K562 (cell line): ENCODE measurements around the gene PRSS57. TPM values are rescaled to one million over a fixed set of nuclear protein-coding genes. Genes with fewer than 3 reads are reported as not detected.

Source experiments
- E2F1 ChIP-seq: sonication (generic); formaldehyde crosslinking; IDR thresholded peaks from 2 replicates; pipeline ENCODE4 v1.8.1; 2023; ENCODE audit warnings: mild to moderate bottlenecking, missing genetic modification reagents, moderate library complexity
- HDGF ChIP-seq: fragments of 450-650 bp; IDR thresholded peaks from 2 replicates; pipeline ENCODE4 v1.6.1; 2016
- KAT8 ChIP-seq: fragments of 450-650 bp; IDR thresholded peaks from 2 replicates; pipeline ENCODE4 v1.6.1; 2016; ENCODE audit warnings: low read depth, mild to moderate bottlenecking
- MCM2 ChIP-seq: fragments of 450-650 bp; IDR thresholded peaks from 2 replicates; pipeline ENCODE4 v1.6.1; 2017; ENCODE audit warnings: low read depth, mild to moderate bottlenecking
- MGA ChIP-seq: fragments of 450-650 bp; IDR thresholded peaks from 2 replicates; pipeline ENCODE4 v1.6.1; 2016; ENCODE audit warnings: mild to moderate bottlenecking, moderate library complexity
- PHF20 ChIP-seq: fragments of 450-650 bp; IDR thresholded peaks from 2 replicates; pipeline ENCODE4 v1.6.1; 2018; ENCODE audit not compliant: partially characterized antibody
- POLR3A ChIP-seq: IDR thresholded peaks from 2 replicates; pipeline ENCODE4 v1.6.1; 2011; ENCODE audit warnings: borderline replicate concordance, mild to moderate bottlenecking, moderate library complexity; ENCODE audit not compliant: insufficient read length, insufficient read depth; ENCODE audit errors: extremely low read depth
- WHSC1 ChIP-seq: IDR thresholded peaks from one replicate; pipeline ENCODE4 v1.6.1; 2012; ENCODE audit warnings: low read length, control low read depth, inconsistent platforms
- ZNF140 ChIP-seq: fragments of 250-450 bp; sonication (Bioruptor Pico); IDR thresholded peaks from 2 replicates; pipeline ENCODE4 v1.8.0; 2021; ENCODE audit warnings: moderate library complexity, mild to moderate bottlenecking, inconsistent platforms
- ZNF830 ChIP-seq: fragments of 250-450 bp; sonication (Bioruptor Pico); IDR thresholded peaks from 2 replicates; pipeline ENCODE4 v1.5.0; 2021; ENCODE audit warnings: mild to moderate bottlenecking
- polyA plus RNA-seq, 8 experiments: library from polyadenylated mRNA; depleted of rRNA in 4 of 8; stranded (reverse) in 5 of 8; unstranded in 3 of 8; fragments of >200 nt; fragmentation: Nextera tagmentation in 2 of 8; fragmentation: Illumina TruSeq in 1 of 8; extraction: Ambion mirVana in 2 of 8; extraction: Trizol in 1 of 8; gene quantifications; 2 replicates each; pipeline versions ENCODE4 v1.2.1 to v1.2.3, GENCODE V29; 2011 to 2014; ENCODE audit warnings: inconsistent platforms in 1 of 8, missing spikeins in 1 of 8
- total RNA-seq, 7 experiments: library from RNA; depleted of rRNA in 6 of 7; stranded (reverse); fragments of >200 nt in 6 of 7; fragmentation: Illumina TruSeq in 2 of 7; extraction: Trizol in 2 of 7; gene quantifications; 2 replicates each; pipeline versions ENCODE4 v1.2.1 to v1.2.3, GENCODE V29; 2011 to 2021; ENCODE audit warnings: low replicate concordance in 1 of 7

Gene PRSS57
- total and polyA plus RNA-seq, 9 of the 15 experiments (the other 6 are each of a cell fraction or from before 2014, with no cell fraction given), result 0.06 to 2.5 (median 1.3) TPM; not detected in 3

DNA sequence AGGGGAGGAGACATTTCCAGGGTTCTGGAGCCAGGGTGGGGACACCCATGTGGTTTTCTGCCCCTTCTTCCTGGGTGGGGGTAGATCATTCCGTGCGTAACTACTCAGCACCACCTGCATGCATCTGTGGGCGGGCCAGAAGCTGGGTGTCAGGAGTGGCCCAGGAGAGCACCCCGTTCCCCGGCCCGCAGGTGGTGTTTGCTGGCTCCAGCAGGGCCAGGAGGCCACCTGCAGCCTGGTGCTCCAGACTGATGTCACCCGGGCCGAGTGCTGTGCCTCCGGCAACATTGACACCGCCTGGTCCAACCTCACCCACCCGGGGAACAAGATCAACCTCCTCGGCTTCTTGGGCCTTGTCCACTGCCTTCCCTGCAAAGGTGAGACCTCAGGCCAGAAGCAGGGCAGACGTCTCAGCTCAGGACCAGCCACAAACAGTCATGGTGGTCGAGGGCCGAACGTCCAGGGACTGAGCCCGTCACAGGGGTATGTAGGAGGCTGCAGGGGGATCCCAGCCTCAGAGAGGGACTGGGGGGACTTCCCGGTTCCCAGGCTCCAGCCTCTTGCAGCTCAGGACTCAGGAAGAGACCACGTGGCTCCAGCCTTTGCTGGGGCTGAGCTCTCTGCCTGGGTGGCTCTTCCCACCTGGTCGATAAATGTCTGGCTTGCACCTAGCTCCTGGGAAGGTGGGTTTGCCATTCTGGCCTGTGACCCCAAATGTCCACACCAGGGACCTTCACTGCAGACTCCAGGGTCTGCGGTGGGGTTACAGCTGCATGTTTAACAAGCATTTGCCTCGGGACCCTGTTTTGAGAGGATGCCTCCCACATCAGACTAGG, 17.4 kb downstream of the PRSS57 start (continued):
- TF ChIP-seq MGA (no peak), ZNF830 (CRISPR knock-in tag) (no peak), KAT8 (no peak), PHF20 (no peak), POLR3A (no peak), E2F1 (CRISPR knock-in tag) (no peak), ZNF140 (CRISPR knock-in tag) (no peak), HDGF (no peak), MCM2 (no peak), WHSC1 (no peak)
